Fibroblast of pulmonary artery (primary cell): Measurements from ENCODE around the gene ST6GALNAC3.
A peak's percentile ranks its signal among the peaks of the same experiment; 100 is the strongest.

Experiments used
- DNase-seq: peaks from one replicate; pipeline ENCODE4 v3.0.0-alpha.2; 2010; ENCODE audit warnings: low read depth
- H3K4me3 ChIP-seq: replicated peaks from 2 replicates; pipeline ENCODE4 v1.5.1; 2011; ENCODE audit warnings: low read depth, mild to moderate bottlenecking, control low read depth, low read length, moderate library complexity
- TF ChIP-seq, protein P1 (sequence below): IDR thresholded peaks from 2 replicates; pipeline ENCODE4 v1.5.1; 2011; ENCODE audit warnings: mild to moderate bottlenecking, control low read depth, low read length, inconsistent platforms; ENCODE audit errors: missing control alignments

The ST6GALNAC3 gene

DNA sequence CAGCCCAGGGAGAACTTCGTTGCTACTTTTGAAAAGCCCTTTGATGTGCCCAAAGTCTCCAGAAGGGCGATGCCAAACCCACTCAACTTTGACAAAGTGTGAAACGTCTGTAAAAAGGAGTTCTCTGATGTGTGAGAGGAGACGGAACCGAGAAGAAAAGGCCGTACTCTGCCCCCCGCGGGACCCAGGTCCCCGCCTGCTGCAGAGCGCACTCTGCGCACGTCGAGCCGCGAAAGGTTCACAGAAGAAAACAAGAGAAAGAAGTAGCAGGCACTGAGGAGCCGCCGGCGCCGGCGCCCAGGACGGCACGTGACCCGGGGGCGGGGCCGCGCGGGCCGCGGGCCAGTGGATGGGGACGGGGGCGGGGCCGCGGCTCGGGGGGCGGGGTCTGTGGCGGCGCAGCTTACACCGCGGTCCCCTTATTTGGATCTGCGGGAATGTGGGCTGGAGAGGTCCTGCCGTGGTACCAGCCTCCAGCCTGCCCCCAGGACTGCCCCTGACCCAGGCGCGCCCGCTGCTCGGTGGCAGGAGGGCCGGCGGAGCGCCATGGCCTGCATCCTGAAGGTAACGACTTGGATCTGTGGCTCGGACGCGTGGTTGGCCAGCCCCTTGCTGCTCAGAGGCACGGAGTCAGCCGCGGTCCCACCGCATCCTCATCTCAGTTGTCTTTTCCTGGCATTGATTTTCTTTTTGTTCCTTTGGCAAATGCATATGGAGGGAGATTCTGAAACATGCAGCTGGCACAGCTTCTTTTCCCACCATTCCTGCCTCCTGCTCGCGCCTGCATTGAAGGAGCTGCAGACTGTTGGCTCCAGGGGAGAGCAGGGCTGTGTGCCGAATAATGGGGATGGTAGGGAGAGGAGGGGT lies at the start of gene ST6GALNAC3:
Gene ST6GALNAC3 (plus strand): TSS at position 426 of the 867 bp plus-strand sequence.
- peak within 1 kb of the TSS; percentile 73 for H3K4me3 ChIP-seq
- peak; percentile 64 for DNase-seq
- TF ChIP-seq, protein P1, sequence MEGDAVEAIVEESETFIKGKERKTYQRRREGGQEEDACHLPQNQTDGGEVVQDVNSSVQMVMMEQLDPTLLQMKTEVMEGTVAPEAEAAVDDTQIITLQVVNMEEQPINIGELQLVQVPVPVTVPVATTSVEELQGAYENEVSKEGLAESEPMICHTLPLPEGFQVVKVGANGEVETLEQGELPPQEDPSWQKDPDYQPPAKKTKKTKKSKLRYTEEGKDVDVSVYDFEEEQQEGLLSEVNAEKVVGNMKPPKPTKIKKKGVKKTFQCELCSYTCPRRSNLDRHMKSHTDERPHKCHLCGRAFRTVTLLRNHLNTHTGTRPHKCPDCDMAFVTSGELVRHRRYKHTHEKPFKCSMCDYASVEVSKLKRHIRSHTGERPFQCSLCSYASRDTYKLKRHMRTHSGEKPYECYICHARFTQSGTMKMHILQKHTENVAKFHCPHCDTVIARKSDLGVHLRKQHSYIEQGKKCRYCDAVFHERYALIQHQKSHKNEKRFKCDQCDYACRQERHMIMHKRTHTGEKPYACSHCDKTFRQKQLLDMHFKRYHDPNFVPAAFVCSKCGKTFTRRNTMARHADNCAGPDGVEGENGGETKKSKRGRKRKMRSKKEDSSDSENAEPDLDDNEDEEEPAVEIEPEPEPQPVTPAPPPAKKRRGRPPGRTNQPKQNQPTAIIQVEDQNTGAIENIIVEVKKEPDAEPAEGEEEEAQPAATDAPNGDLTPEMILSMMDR, result no peak

DNA sequence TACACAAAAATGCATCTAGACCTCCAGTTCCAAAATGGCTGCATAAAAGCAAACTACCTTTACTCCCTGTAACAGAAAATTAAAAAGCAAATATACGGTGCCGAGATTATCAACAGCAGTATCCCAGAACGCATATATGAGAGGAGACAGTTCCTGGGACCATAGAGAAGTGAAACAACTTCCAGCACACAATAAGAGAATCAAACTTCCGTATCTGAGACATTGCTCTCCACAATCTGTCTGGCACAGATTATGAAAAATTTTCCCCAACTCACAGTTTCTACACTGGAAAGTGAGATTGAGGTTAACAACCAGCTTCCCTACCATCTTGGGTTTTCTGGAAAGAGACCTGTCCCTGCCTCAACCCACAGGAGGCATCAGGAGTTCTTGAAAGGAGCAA lies 47.2 kb upstream of the ST6GALNAC3 start:
- DNase-seq, result no peak
- H3K4me3 ChIP-seq, result no peak overlapping the region
- TF ChIP-seq, protein P1, result no peak

DNA sequence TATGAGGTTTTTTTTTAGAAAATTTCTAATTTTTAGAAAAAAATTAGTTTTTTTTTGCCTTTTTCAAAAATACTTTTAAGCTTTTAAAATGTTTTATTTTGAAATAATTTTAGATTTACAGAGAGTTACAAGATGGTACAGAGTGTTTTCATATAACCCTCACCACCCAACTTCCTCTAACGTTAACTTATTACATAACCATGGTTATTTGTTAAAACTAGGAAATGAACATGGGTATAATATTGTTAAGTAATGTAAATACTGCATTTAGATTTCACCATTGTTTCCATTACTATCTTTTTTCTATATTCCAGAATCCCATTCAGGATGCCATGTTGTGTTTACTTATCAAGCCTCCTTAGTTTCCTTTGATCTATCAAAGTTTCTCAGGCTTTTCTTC lies 45.2 kb upstream of the ST6GALNAC3 start:
- H3K4me3 ChIP-seq, result no peak overlapping the region
- TF ChIP-seq, protein P1, result no peak
- no peak for DNase-seq

DNA sequence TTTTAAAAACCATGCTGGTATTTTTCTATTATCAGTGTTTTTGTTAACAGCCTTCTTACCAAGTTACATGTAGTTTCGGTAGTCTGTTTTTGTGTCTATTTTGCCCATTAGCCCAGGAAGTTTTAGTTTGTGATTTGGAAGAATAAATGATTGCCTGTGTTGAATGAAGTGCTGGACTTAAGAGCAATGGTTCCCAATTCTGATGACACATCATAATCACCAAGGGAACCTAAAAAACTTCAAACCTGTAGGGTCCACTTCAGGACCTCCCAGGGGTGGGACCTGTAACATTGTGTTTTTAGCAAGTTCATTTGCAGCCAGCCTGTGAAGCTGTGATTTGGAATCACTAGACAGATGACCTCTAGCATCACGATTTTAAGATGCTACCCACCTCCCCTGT lies 43.0 kb upstream of the ST6GALNAC3 start:
- TF ChIP-seq, protein P1, result no peak
- H3K4me3 ChIP-seq, result no peak overlapping the region
- no peak for DNase-seq

DNA sequence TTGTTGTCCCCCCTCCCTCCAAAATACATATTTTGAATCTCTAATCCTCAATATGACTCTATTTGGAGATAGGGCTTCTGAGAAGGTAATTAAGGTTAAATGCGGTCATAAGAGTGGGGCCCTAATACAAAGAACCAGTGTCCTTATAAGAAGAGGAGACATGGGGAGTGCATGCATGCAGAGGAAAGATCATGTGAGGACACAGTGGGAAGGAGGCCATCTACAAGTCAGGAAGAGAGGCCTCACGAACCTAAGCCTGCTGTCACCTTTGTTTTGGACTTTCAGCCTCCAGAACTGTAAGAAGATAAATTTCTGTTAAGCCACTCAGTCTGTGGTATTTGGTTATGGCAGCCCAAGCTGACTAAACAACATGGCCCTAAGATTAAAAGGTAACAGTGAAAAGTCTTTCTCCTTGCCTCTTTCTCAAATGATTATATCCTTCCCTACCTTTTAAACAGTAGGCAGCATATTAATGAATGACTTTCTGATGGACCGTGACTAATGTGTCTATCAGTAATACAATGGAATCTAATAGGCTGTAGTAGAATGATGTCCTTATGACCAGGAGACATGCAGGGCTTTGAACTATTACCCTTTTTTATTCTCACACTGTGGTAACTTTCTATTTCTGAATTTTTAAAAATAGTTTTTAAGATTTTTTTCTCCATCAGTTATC lies 40.6 kb upstream of the ST6GALNAC3 start:
- no peak overlapping the region for H3K4me3 ChIP-seq
- TF ChIP-seq, protein P1, result no peak
- DNase-seq, result no peak

DNA sequence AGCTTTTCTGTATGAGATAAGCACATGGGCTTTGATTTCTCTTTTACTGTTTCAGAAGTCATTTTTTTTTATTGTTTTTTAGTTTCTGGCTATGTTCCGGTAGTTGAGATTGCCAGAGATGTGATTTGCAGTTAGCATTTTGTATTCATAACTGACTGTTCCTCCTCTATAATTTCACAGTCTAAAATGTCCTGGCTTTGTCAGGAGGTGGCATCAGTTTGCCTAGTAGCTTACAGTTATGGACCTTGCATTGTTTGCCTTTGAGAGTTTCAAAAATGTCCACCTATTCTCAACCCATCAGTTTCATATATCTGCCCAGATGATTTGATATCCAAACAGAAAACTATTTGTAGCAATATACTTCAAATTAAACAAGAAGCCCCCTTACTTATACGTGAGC lies 39.5 kb upstream of the ST6GALNAC3 start:
- no peak overlapping the region for H3K4me3 ChIP-seq
- TF ChIP-seq, protein P1, result peak; percentile 41

DNA sequence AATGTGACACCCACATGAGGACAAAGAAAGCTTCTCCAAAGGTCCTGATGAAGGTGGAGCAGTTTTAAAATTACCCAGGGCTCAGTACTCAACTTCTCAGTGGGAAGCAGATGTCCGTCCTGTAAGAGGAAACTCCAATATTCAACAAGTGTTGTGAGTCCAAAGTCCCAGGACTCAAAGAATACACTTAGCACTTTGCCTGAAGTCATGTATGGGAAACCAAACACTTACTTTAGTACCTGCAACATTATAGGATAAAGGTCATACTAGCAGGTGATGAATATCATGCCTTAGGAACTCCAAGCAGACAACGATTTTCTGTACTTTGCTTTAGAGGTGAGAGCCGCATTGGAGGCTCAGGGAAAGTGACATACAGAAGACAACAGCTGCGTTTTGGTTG lies 37.2 kb upstream of the ST6GALNAC3 start:
- TF ChIP-seq, protein P1, result no peak
- no peak for DNase-seq
- H3K4me3 ChIP-seq, result no peak overlapping the region

More for the DNA sequence above, 39.5 kb upstream of the ST6GALNAC3 start:
- peak; percentile 23 for DNase-seq
